HEK293 (cell line): ENCODE results near the gene SHANK2.

Source experiments
- CTCF ChIA-PET: fragments of 350-600 bp; formaldehyde crosslinking; extraction: SDS; loops from one replicate; lab custom pipeline; 2021; ENCODE audit warnings: antibody characterized with exemption; lab: Yijun Ruan, JAX
- POLR2A ChIA-PET: fragments of 300-600 bp; formaldehyde crosslinking; extraction: SDS; loops from one replicate; lab custom pipeline; 2020; ENCODE audit warnings: antibody characterized with exemption, inconsistent platforms; lab: Yijun Ruan, JAX
- H3K27ac ChIP-seq: fragments of 200-500 bp; sonication (Bioruptor generic); 2 replicates; pipeline ENCODE4 v1.5.1; 2014; ENCODE audit warnings: low read depth, low read length, control low read depth, inconsistent platforms; ENCODE audit errors: extremely low read depth
- H3K36me3 ChIP-seq, 2 experiments: fragments of 200-500 bp in 1 of 2; sonication (Bioruptor generic) in 1 of 2; 1 replicate in 1 of 2; 2 replicates in 1 of 2; pipeline ENCODE4 v1.5.1; 2014 to 2017; ENCODE audit warnings: inconsistent platforms in 2 of 2, low read length in 2 of 2; ENCODE audit not compliant: control insufficient read depth in 2 of 2, insufficient read depth in 1 of 2
- H3K4me1 ChIP-seq: fragments of 200-500 bp; sonication (Bioruptor generic); 2 replicates; pipeline ENCODE4 v1.5.1; 2014; ENCODE audit warnings: mild to moderate bottlenecking, low read length, inconsistent platforms; ENCODE audit not compliant: control insufficient read depth, insufficient read depth
- H3K4me3 ChIP-seq: 2 replicates; pipeline ENCODE4 v1.5.1; 2011; ENCODE audit warnings: low read depth, mild to moderate bottlenecking, control low read depth, low read length, moderate library complexity
- H3K9me3 ChIP-seq: fragments of 200-500 bp; sonication (Bioruptor generic); 2 replicates; pipeline ENCODE4 v1.5.1; 2014; ENCODE audit warnings: low read depth, low read length, inconsistent platforms; ENCODE audit not compliant: control insufficient read depth, insufficient read depth
- ELK4 ChIP-seq: IDR thresholded peaks from 2 replicates; pipeline ENCODE4 v1.6.1; 2011; ENCODE audit warnings: mild to moderate bottlenecking, low read depth, low read length, borderline replicate concordance
- KLF10 ChIP-seq: fragments of 450-650 bp; IDR thresholded peaks from 2 replicates; pipeline ENCODE4 v1.5.1; 2018; ENCODE audit warnings: missing biosample characterization, mild to moderate bottlenecking, missing genetic modification characterization
- MZF1 ChIP-seq: fragments of 450-650 bp; formaldehyde crosslinking; IDR thresholded peaks from 2 replicates; pipeline ENCODE4 v1.5.1; 2017; ENCODE audit warnings: missing biosample characterization, missing genetic modification characterization, borderline replicate concordance
- PRDM4 ChIP-seq: fragments of 450-650 bp; formaldehyde crosslinking; IDR thresholded peaks from 2 replicates; pipeline ENCODE4 v1.5.1; 2017; ENCODE audit warnings: missing biosample characterization, missing genetic modification characterization
- SALL2 ChIP-seq: fragments of 450-650 bp; formaldehyde crosslinking; IDR thresholded peaks from 2 replicates; pipeline ENCODE4 v1.5.0; 2017; ENCODE audit warnings: missing biosample characterization, mild to moderate bottlenecking, missing genetic modification characterization, borderline replicate concordance
- YY2 ChIP-seq: fragments of 450-650 bp; formaldehyde crosslinking; IDR thresholded peaks from 2 replicates; pipeline ENCODE4 v1.5.1; 2016; ENCODE audit warnings: missing biosample characterization, missing genetic modification characterization
- ZFP3 ChIP-seq: fragments of 450-650 bp; formaldehyde crosslinking; IDR thresholded peaks from 2 replicates; pipeline ENCODE4 v1.5.1; 2016; ENCODE audit warnings: low read depth, missing biosample characterization, missing genetic modification characterization
- ZNF146 ChIP-seq: fragments of 450-650 bp; formaldehyde crosslinking; IDR thresholded peaks from 2 replicates; pipeline ENCODE4 v1.5.1; 2016; ENCODE audit warnings: missing biosample characterization, missing genetic modification characterization
- ZNF223 ChIP-seq: fragments of 450-650 bp; formaldehyde crosslinking; IDR thresholded peaks from 2 replicates; pipeline ENCODE4 v1.5.1; 2016; ENCODE audit warnings: missing biosample characterization, missing genetic modification characterization
- ZNF280D ChIP-seq: fragments of 450-650 bp; formaldehyde crosslinking; IDR thresholded peaks from 2 replicates; pipeline ENCODE4 v1.5.1; 2016; ENCODE audit warnings: missing biosample characterization, missing genetic modification characterization
- ZNF398 ChIP-seq: fragments of 450-650 bp; formaldehyde crosslinking; IDR thresholded peaks from 2 replicates; pipeline ENCODE4 v1.5.1; 2017; ENCODE audit warnings: missing biosample characterization, missing genetic modification characterization
- ZNF404 ChIP-seq: fragments of 450-650 bp; formaldehyde crosslinking; IDR thresholded peaks from 2 replicates; pipeline ENCODE4 v1.5.1; 2017; ENCODE audit warnings: missing biosample characterization, missing genetic modification characterization
- ZNF416 ChIP-seq: fragments of 450-650 bp; formaldehyde crosslinking; IDR thresholded peaks from 2 replicates; pipeline ENCODE4 v1.5.1; 2016; ENCODE audit warnings: missing biosample characterization, missing genetic modification characterization
- ZNF704 ChIP-seq: fragments of 450-650 bp; formaldehyde crosslinking; IDR thresholded peaks from 2 replicates; pipeline ENCODE4 v1.5.1; 2016; ENCODE audit warnings: missing biosample characterization, missing genetic modification characterization
- ZNF707 ChIP-seq: fragments of 450-650 bp; formaldehyde crosslinking; IDR thresholded peaks from 2 replicates; pipeline ENCODE4 v1.5.1; 2016; ENCODE audit warnings: missing biosample characterization, missing genetic modification characterization
- ZNF76 ChIP-seq: fragments of 450-650 bp; formaldehyde crosslinking; IDR thresholded peaks from 2 replicates; pipeline ENCODE4; 2016; ENCODE audit warnings: low read depth, missing biosample characterization, missing genetic modification characterization, borderline replicate concordance
- ZNF776 ChIP-seq: fragments of 450-650 bp; formaldehyde crosslinking; IDR thresholded peaks from 2 replicates; pipeline ENCODE4 v1.5.0; 2017; ENCODE audit warnings: missing biosample characterization, missing genetic modification characterization, borderline replicate concordance
- ZNF785 ChIP-seq: fragments of 450-650 bp; formaldehyde crosslinking; IDR thresholded peaks from 2 replicates; pipeline ENCODE4 v1.5.1; 2016; ENCODE audit warnings: missing biosample characterization, missing genetic modification characterization
- ZSCAN30 ChIP-seq: fragments of 450-650 bp; IDR thresholded peaks from 2 replicates; pipeline ENCODE4 v1.5.1; 2018; ENCODE audit warnings: missing biosample characterization, mild to moderate bottlenecking, missing genetic modification characterization, moderate library complexity

Gene SHANK2

GRCh38 chr11:71239581-71239980 lies 12.8 kb downstream of the SHANK2 start:
- POLR2A ChIA-PET = no interaction called here
- Histone ChIP-seq H3K27ac (no peak overlapping the region), H3K4me3 (no peak overlapping the region), H3K9me3 (no peaks in the 10 kb centered on the region), H3K4me1 (peaks cover 10% of the 10 kb centered on the region)
- TF ChIP-seq ZNF76 (tag by site-specific recombination) (no peak), ZNF707 (tag by site-specific recombination) (no peak), KLF10 (tag by site-specific recombination) (no peak), ZSCAN30 (no peak), ZNF704 (no peak), ZFP3 (tag by site-specific recombination) (no peak), ZNF280D (no peak), YY2 (tag by site-specific recombination) (no peak), PRDM4 (tag by site-specific recombination) (no peak), ZNF146 (tag by site-specific recombination) (no peak), ZNF398 (no peak)
- TF ChIP-seq, all 188 proteins: peak for 0
- CTCF ChIA-PET = interaction anchor here (0.5 kb wide), 1 partner anchor 425 kb away, joined by 4 read pairs; no protein-coding TSS in a partner anchor
- H3K36me3 ChIP-seq = no peaks in the 10 kb centered on the region

GRCh38 chr11:71238941-71239340 lies 13.4 kb downstream of the SHANK2 start:
- POLR2A ChIA-PET = no interaction called here
- peaks cover 10% of the 10 kb centered on the region for H3K4me1 ChIP-seq
- H3K4me3 ChIP-seq = no peak overlapping the region
- no peaks in the 10 kb centered on the region for H3K9me3 ChIP-seq
- H3K27ac ChIP-seq = no peak overlapping the region
- no peak for TF ChIP-seq ZNF776 (tag by site-specific recombination)
- TF ChIP-seq ZNF223 (tag by site-specific recombination) = no peak
- TF ChIP-seq ELK4 = no peak
- no peak for TF ChIP-seq ZNF785 (tag by site-specific recombination)
- TF ChIP-seq ZNF416 (tag by site-specific recombination) = no peak
- TF ChIP-seq ZNF404 (tag by site-specific recombination) = no peak
- TF ChIP-seq MZF1 (tag by site-specific recombination) = no peak
- TF ChIP-seq SALL2 (tag by site-specific recombination) = no peak
- H3K36me3 ChIP-seq = no peaks in the 10 kb centered on the region
- CTCF ChIA-PET = interaction anchor here (0.6 kb wide), 1 partner anchor 8 kb away, joined by 4 read pairs; no protein-coding TSS in a partner anchor
